AG09319 (cell line): ENCODE data around the gene ALPK3.

ENCODE experiments used
- DNase-seq: peaks from one replicate; pipeline ENCODE4 v3.0.0-alpha.2; 2010; ENCODE audit warnings: low read depth; ENCODE audit errors: extremely low read depth
- TF ChIP-seq, protein P1 (sequence below): IDR thresholded peaks from 2 replicates; pipeline ENCODE4 v1.5.1; 2011; ENCODE audit warnings: low read depth, mild to moderate bottlenecking, inconsistent platforms, low read length, moderate library complexity

The ALPK3 gene

DNA sequence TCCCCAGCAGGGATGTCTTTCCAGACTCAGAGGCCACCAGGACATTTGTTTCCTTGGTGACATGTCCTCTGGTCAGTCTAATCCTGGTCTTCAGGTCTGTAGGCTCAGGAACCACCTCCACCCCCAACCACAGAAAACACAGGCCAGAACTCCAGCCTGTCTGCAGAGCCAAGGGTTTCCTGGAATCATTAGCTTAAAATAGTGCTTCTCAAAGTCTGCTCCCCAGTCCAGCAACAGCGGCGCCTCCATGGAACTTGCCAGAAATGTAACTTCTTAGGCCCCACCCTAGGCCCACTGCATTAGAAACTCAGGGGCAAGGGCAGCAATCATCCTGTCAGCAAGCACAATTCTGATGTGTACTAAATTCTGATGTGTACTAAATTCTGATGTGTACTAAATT is 87.3 kb downstream of the ALPK3 start:
- no peak for DNase-seq
- TF ChIP-seq, protein P1, sequence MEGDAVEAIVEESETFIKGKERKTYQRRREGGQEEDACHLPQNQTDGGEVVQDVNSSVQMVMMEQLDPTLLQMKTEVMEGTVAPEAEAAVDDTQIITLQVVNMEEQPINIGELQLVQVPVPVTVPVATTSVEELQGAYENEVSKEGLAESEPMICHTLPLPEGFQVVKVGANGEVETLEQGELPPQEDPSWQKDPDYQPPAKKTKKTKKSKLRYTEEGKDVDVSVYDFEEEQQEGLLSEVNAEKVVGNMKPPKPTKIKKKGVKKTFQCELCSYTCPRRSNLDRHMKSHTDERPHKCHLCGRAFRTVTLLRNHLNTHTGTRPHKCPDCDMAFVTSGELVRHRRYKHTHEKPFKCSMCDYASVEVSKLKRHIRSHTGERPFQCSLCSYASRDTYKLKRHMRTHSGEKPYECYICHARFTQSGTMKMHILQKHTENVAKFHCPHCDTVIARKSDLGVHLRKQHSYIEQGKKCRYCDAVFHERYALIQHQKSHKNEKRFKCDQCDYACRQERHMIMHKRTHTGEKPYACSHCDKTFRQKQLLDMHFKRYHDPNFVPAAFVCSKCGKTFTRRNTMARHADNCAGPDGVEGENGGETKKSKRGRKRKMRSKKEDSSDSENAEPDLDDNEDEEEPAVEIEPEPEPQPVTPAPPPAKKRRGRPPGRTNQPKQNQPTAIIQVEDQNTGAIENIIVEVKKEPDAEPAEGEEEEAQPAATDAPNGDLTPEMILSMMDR: no peak

DNA sequence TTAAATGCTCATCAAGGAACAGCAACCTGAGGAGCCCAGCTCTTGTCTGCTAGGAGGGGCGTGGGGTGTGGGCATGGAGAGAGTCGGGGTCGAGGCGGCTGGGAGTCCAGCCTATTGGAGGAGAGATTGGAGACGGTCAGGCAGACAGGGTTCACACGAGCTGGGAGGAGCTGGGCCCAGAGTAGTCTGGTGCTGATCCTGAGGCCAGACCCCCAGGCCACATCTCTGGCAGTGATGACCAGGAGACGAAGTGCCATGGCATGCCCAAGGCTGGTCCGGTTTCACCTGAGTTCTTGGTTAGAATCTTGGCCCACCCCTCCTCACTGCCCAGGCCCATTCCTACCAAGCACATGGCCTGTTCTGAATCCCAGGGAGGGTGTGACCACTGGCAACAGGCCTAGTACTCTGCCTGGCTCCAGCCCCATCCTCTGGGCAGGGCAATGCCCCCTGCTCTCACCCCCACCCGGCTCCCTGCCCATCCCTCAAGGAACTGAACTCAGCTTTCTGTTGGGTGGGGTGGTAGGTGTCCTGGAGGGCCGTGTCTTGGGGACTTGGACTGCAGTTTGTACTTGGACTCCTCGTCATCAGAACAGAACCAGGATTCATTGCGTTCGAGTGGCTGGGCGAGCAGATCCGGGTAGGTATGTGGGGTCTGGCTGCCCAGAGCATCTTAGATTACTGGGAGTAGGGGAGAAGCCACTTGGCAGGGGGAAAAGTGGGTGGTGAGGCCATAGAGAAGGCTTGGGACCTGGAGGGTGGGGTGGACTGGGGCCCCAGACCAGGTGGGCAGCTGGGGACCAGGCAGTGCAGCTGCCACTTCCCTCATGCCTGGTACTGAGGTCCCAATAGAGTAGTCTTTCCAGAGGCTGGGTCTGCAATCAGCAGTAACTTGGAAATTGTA is 88.1 kb downstream of the ALPK3 start:
- TF ChIP-seq, protein P1: no peak
- no peak for DNase-seq

DNA sequence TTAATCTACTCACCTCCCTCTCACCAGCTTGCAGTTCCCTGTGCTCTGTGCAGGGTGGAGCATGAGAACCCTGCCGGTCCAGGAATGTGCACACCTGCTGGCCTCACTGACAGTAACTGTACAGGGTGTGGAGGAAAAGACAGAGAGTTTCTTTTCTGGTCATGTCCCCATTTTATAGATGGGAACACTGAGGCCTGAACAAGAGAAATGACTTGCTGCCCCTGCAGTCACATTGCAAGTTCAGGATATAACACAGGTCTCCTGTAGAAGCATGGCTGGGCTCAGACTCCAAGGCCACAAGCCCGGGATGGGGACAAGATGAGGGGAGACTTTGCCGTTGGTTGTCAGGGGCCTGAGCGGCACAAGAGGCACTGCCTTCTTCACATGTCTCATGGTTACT is 90.6 kb downstream of the ALPK3 start:
- no peak for DNase-seq
- TF ChIP-seq, protein P1: no peak

DNA sequence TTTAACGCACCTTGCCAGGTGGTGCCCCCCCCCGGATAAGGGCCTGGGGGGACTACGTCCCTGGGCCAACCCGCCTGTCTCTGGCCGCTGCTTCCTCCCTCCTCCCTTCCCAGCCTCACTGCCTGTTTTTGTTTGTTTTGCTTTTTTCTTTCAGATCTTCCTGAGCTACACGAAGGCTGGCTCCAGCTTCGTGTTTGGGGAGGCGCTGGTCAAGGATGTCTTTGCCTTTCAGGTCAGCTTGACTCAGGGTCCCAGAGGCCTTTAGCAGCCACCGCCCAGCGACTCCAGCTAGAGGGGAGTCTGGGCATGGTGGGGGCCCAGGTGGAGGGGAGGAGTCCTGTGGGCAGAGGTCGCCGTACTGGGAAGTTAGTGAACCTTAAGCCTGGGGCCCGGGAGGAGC is 91.4 kb downstream of the ALPK3 start:
- no peak for DNase-seq
- TF ChIP-seq, protein P1: no peak

DNA sequence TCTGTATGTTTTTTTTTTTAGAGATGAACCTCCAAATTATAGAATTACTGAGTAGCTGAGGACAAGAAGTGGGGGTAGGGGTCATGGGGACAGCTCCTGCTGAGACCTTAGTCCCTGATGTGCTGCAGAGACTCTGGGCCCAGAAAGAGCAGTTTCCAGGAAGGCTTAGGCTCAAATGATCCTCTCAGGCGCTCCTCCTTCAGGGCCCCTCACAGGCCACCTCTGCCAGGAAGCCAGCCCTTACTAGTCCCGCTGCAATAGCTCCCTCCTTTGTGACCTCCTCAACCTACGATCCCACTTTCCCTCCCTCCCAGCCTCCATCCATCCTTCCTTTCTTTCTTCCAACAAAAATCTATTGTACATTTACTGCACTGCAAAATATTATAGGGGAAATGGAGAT is 91.9 kb downstream of the ALPK3 start:
- no peak for DNase-seq
- TF ChIP-seq, protein P1: no peak

DNA sequence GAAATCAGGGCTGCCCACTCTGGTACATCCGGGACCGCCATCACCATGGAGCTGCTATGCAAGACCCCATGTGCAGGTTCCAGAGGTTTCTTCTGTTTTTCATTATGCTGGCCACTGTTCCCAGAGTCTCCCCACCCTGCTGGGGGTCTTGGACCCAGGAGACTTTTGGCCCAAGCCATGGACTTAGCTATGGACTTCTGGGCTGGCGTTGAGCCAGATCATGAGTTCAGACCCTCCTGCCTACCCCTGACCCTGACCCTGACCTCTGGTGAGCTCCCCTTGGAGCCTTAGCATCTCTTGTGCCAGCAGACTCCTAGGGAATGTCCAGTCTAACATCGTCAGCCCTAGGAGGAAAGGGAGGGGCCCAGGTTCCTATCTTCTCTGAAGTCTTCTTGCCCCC is 92.6 kb downstream of the ALPK3 start:
- TF ChIP-seq, protein P1: no peak
- no peak for DNase-seq

DNA sequence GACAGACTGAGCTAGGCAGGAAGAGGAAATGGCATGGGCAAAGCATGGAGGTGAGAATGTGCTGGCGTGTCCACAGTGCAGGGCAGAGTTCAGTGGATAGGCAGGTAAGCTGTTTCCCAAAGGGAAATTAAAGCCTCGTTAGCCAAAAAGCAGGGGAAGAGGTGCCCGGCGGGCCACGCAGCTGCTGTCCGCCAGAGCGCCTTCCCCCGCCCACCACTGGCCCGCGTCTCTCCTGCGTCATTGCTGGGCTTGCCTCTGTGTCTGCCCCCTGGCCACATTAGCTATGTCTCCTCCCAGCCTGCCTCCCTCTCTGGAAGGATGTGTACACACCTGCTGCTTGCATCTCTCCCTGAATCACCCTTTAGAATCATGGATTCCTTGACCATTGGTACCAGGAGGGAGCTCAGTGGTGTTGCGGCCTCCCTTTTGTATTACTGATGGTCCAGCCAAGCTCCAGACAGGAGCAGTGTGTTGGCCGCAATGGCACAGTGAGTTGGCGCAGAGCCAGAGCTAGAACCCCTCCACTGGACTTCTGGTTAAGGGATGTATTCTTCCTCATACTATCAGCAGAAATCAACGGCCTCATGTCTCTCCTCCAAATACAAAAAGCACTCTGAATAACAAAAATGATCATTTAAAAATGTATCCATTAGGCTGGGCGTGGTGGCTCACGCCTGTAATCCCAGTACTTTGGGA is 93.9 kb downstream of the ALPK3 start:
- TF ChIP-seq, protein P1: no peak
- DNase-seq: no peak
